ENCODE results near the gene ATP2C1. TPM values are rescaled to one million over a fixed set of nuclear protein-coding genes. Genes with fewer than 3 reads are reported as not detected.

The ATP2C1 gene
- total RNA-seq, 2 donors from 2014 or later, result 76.8 to 81.3 TPM

GRCh38 chr3:130950641-130951040 is 56.8 kb downstream of the ATP2C1 start:
- Mint-ChIP-seq H3K27me3 (ENCODE audit: insufficient read depth) (peaks cover 7% of the 10 kb centered on the region), H3K9me3 (peaks cover 3% of the 10 kb centered on the region), H3K4me1 (peaks cover 32% of the 10 kb centered on the region), H3K4me3 (no peak overlapping the region), H3K27ac (no peak overlapping the region), H3K36me3 (ENCODE audit: low read depth) (peaks cover 39% of the 10 kb centered on the region)
- no peak overlapping the region for H3K9ac ChIP-seq (ENCODE audit: extremely low read depth, low read length, poor library complexity, severe bottlenecking)
- H3K27ac ChIP-seq (ENCODE audit: low read depth, low read length), result no peak overlapping the region
- peaks cover 13% of the 10 kb centered on the region for H3K9me3 ChIP-seq (ENCODE audit: control insufficient read depth, low read length)
- H3K36me3 ChIP-seq (ENCODE audit: control insufficient read depth, insufficient read depth, low read length), result peaks cover 41% of the 10 kb centered on the region
- no peaks in the 10 kb centered on the region for H3K27me3 ChIP-seq (ENCODE audit: control insufficient read depth, insufficient read depth, low read length, poor library complexity, severe bottlenecking)
- no peak overlapping the region for H3K4me3 ChIP-seq (ENCODE audit: low read length)
- no peak for DNase-seq
- peaks cover 10% of the 10 kb centered on the region for H3K4me1 ChIP-seq (ENCODE audit: control insufficient read depth, insufficient read depth, low read length)
- TF ChIP-seq CTCF (conservative IDR thresholded peaks at IDR 0.05), result no peak

GRCh38 chr3:130955481-130955880 is 61.6 kb downstream of the ATP2C1 start:
- Mint-ChIP-seq H3K9me3 (no peaks in the 10 kb centered on the region), H3K27me3 (ENCODE audit: insufficient read depth) (peaks cover 7% of the 10 kb centered on the region), H3K4me1 (peaks cover 19% of the 10 kb centered on the region), H3K36me3 (ENCODE audit: low read depth) (peaks cover 41% of the 10 kb centered on the region), H3K4me3 (no peak overlapping the region), H3K27ac (no peak overlapping the region)
- no peaks in the 10 kb centered on the region for H3K27me3 ChIP-seq (ENCODE audit: control insufficient read depth, insufficient read depth, low read length, poor library complexity, severe bottlenecking)
- no peak overlapping the region for H3K27ac ChIP-seq (ENCODE audit: low read depth, low read length)
- TF ChIP-seq CTCF (conservative IDR thresholded peaks at IDR 0.05), result no peak
- no peak overlapping the region for H3K9ac ChIP-seq (ENCODE audit: extremely low read depth, low read length, poor library complexity, severe bottlenecking)
- WGBS, 2 experiments (ENCODE audit: insufficient coverage in 1 of 2, insufficient read length in 1 of 2), result 84 to 86% methylated on average over 4 of the region's 5 CpGs
- peaks cover 26% of the 10 kb centered on the region for H3K36me3 ChIP-seq (ENCODE audit: control insufficient read depth, insufficient read depth, low read length)
- H3K9me3 ChIP-seq (ENCODE audit: control insufficient read depth, low read length), result no peaks in the 10 kb centered on the region
- no peak for DNase-seq
- no peak overlapping the region for H3K4me3 ChIP-seq (ENCODE audit: low read length)
- H3K4me1 ChIP-seq (ENCODE audit: control insufficient read depth, insufficient read depth, low read length), result peaks cover 6% of the 10 kb centered on the region

- H3K27me3 ChIP-seq (ENCODE audit: control insufficient read depth, insufficient read depth, low read length, poor library complexity, severe bottlenecking), result no peaks in the 10 kb centered on the region
- no peak overlapping the region for H3K4me3 Mint-ChIP-seq
- no peak for TF ChIP-seq CTCF (conservative IDR thresholded peaks at IDR 0.05)
These were observed 62.4 kb downstream of the ATP2C1 start for GRCh38 chr3:130956281-130956680.

More at GRCh38 chr3:130956281-130956680, 62.4 kb downstream of the ATP2C1 start:
- no peaks in the 10 kb centered on the region for H3K9me3 ChIP-seq (ENCODE audit: control insufficient read depth, low read length)
- no CpG with 5 or more reads among the region's 1 CpG for WGBS, 2 experiments (ENCODE audit: insufficient coverage in 1 of 2, insufficient read length in 1 of 2)
- H3K9ac ChIP-seq (ENCODE audit: extremely low read depth, low read length, poor library complexity, severe bottlenecking), result no peak overlapping the region
- peaks cover 16% of the 10 kb centered on the region for H3K4me1 Mint-ChIP-seq
- H3K27ac ChIP-seq (ENCODE audit: low read depth, low read length), result no peak overlapping the region
- H3K4me3 ChIP-seq (ENCODE audit: low read length), result no peak overlapping the region
- H3K27me3 Mint-ChIP-seq (ENCODE audit: insufficient read depth), result peaks cover 7% of the 10 kb centered on the region
- H3K36me3 ChIP-seq (ENCODE audit: control insufficient read depth, insufficient read depth, low read length), result peaks cover 32% of the 10 kb centered on the region
- no peak overlapping the region for H3K27ac Mint-ChIP-seq
- H3K4me1 ChIP-seq (ENCODE audit: control insufficient read depth, insufficient read depth, low read length), result peaks cover 6% of the 10 kb centered on the region
- H3K36me3 Mint-ChIP-seq (ENCODE audit: low read depth), result peaks cover 46% of the 10 kb centered on the region
- no peak for DNase-seq
- H3K9me3 Mint-ChIP-seq, result no peaks in the 10 kb centered on the region

Measured in endodermal cell (in vitro differentiated cells).